ENCODE measurements around the gene ADAMTSL2.

The ADAMTSL2 gene

GRCh38 chr9:133573791-133574515 is 39.4 kb downstream of the ADAMTSL2 start:
- Histone ChIP-seq H3K9ac (ENCODE audit: low read depth in 1 of 2, low read length in 2 of 2) (no peak overlapping the region), H3K27me3 (ENCODE audit: control insufficient read depth in 1 of 2, insufficient read depth in 2 of 2, low read length in 2 of 2) (peaks cover 0 to 4% of the 10 kb centered on the region in 2 donors), H3K27ac (ENCODE audit: low read depth, low read length) (no peak overlapping the region), H3K4me3 (ENCODE audit: low read depth in 1 of 2, low read length in 2 of 2) (no peak overlapping the region), H3K36me3 (ENCODE audit: control insufficient read depth in 1 of 2, insufficient read depth in 2 of 2, low read length in 2 of 2) (no peaks in the 10 kb centered on the region), H3K4me1 (ENCODE audit: control insufficient read depth in 1 of 2, insufficient read depth in 2 of 2, low read length in 2 of 2) (no peaks in the 10 kb centered on the region), H3K9me3 (ENCODE audit: control insufficient read depth in 1 of 2, low read length in 2 of 2) (no peaks in the 10 kb centered on the region)

GRCh38 chr9:133574771-133575170 is 40.3 kb downstream of the ADAMTSL2 start:
- H3K9ac ChIP-seq (ENCODE audit: low read depth in 1 of 2, low read length in 2 of 2), result no peak overlapping the region
- no peak overlapping the region for H3K27ac ChIP-seq (ENCODE audit: low read depth, low read length)
- H3K9me3 ChIP-seq (ENCODE audit: control insufficient read depth in 1 of 2, low read length in 2 of 2), result no peaks in the 10 kb centered on the region
- H3K36me3 ChIP-seq (ENCODE audit: control insufficient read depth in 1 of 2, insufficient read depth in 2 of 2, low read length in 2 of 2), result no peaks in the 10 kb centered on the region
- H3K4me3 ChIP-seq (ENCODE audit: low read depth in 1 of 2, low read length in 2 of 2), result no peak overlapping the region
- H3K27me3 ChIP-seq (ENCODE audit: control insufficient read depth in 1 of 2, insufficient read depth in 2 of 2, low read length in 2 of 2), result peaks cover 0 to 9% of the 10 kb centered on the region in 2 donors
- no peaks in the 10 kb centered on the region for H3K4me1 ChIP-seq (ENCODE audit: control insufficient read depth in 1 of 2, insufficient read depth in 2 of 2, low read length in 2 of 2)

GRCh38 chr9:133575186-133576030 is 40.9 kb downstream of the ADAMTSL2 start:
- H3K9ac ChIP-seq (ENCODE audit: low read depth in 1 of 2, low read length in 2 of 2), result no peak overlapping the region
- no peaks in the 10 kb centered on the region for H3K4me1 ChIP-seq (ENCODE audit: control insufficient read depth in 1 of 2, insufficient read depth in 2 of 2, low read length in 2 of 2)
- no peaks in the 10 kb centered on the region for H3K9me3 ChIP-seq (ENCODE audit: control insufficient read depth in 1 of 2, low read length in 2 of 2)
- no peak overlapping the region for H3K27ac ChIP-seq (ENCODE audit: low read depth, low read length)
- H3K27me3 ChIP-seq (ENCODE audit: control insufficient read depth in 1 of 2, insufficient read depth in 2 of 2, low read length in 2 of 2), result peaks cover 0 to 9% of the 10 kb centered on the region in 2 donors
- no peak overlapping the region for H3K4me3 ChIP-seq (ENCODE audit: low read depth in 1 of 2, low read length in 2 of 2)
- H3K36me3 ChIP-seq (ENCODE audit: control insufficient read depth in 1 of 2, insufficient read depth in 2 of 2, low read length in 2 of 2), result no peaks in the 10 kb centered on the region

GRCh38 chr9:133576031-133576874 is 41.7 kb downstream of the ADAMTSL2 start:
- Histone ChIP-seq H3K9ac (ENCODE audit: low read depth in 1 of 2, low read length in 2 of 2) (no peak overlapping the region), H3K36me3 (ENCODE audit: control insufficient read depth in 1 of 2, insufficient read depth in 2 of 2, low read length in 2 of 2) (no peaks in the 10 kb centered on the region), H3K4me1 (ENCODE audit: control insufficient read depth in 1 of 2, insufficient read depth in 2 of 2, low read length in 2 of 2) (no peaks in the 10 kb centered on the region), H3K9me3 (ENCODE audit: control insufficient read depth in 1 of 2, low read length in 2 of 2) (no peaks in the 10 kb centered on the region), H3K4me3 (ENCODE audit: low read depth in 1 of 2, low read length in 2 of 2) (no peak overlapping the region), H3K27ac (ENCODE audit: low read depth, low read length) (no peak overlapping the region), H3K27me3 (ENCODE audit: control insufficient read depth in 1 of 2, insufficient read depth in 2 of 2, low read length in 2 of 2) (peaks cover 0 to 9% of the 10 kb centered on the region in 2 donors)

- Histone ChIP-seq H3K9ac (ENCODE audit: low read depth in 1 of 2, low read length in 2 of 2) (no peak overlapping the region), H3K27me3 (ENCODE audit: control insufficient read depth in 1 of 2, insufficient read depth in 2 of 2, low read length in 2 of 2) (peaks cover 0 to 9% of the 10 kb centered on the region in 2 donors), H3K36me3 (ENCODE audit: control insufficient read depth in 1 of 2, insufficient read depth in 2 of 2, low read length in 2 of 2) (no peaks in the 10 kb centered on the region), H3K9me3 (ENCODE audit: control insufficient read depth in 1 of 2, low read length in 2 of 2) (no peaks in the 10 kb centered on the region), H3K27ac (ENCODE audit: low read depth, low read length) (no peak overlapping the region), H3K4me3 (ENCODE audit: low read depth in 1 of 2, low read length in 2 of 2) (no peak overlapping the region), H3K4me1 (ENCODE audit: control insufficient read depth in 1 of 2, insufficient read depth in 2 of 2, low read length in 2 of 2) (no peaks in the 10 kb centered on the region)
These were observed 42.6 kb downstream of the ADAMTSL2 start for GRCh38 chr9:133576875-133577736.

GRCh38 chr9:133577737-133578112 is 43.2 kb downstream of the ADAMTSL2 start:
- Histone ChIP-seq H3K27me3 (ENCODE audit: control insufficient read depth in 1 of 2, insufficient read depth in 2 of 2, low read length in 2 of 2) (peaks cover 0 to 9% of the 10 kb centered on the region in 2 donors), H3K27ac (ENCODE audit: low read depth, low read length) (no peak overlapping the region), H3K4me3 (ENCODE audit: low read depth in 1 of 2, low read length in 2 of 2) (no peak overlapping the region), H3K4me1 (ENCODE audit: control insufficient read depth in 1 of 2, insufficient read depth in 2 of 2, low read length in 2 of 2) (no peaks in the 10 kb centered on the region), H3K9ac (ENCODE audit: low read depth in 1 of 2, low read length in 2 of 2) (no peak overlapping the region), H3K36me3 (ENCODE audit: control insufficient read depth in 1 of 2, insufficient read depth in 2 of 2, low read length in 2 of 2) (no peaks in the 10 kb centered on the region), H3K9me3 (ENCODE audit: control insufficient read depth in 1 of 2, low read length in 2 of 2) (no peaks in the 10 kb centered on the region)

- Histone ChIP-seq H3K36me3 (ENCODE audit: control insufficient read depth in 1 of 2, insufficient read depth in 2 of 2, low read length in 2 of 2) (no peaks in the 10 kb centered on the region), H3K4me3 (ENCODE audit: low read depth in 1 of 2, low read length in 2 of 2) (no peak overlapping the region), H3K27ac (ENCODE audit: low read depth, low read length) (no peak overlapping the region), H3K9me3 (ENCODE audit: control insufficient read depth in 1 of 2, low read length in 2 of 2) (no peaks in the 10 kb centered on the region), H3K9ac (ENCODE audit: low read depth in 1 of 2, low read length in 2 of 2) (no peak overlapping the region), H3K27me3 (ENCODE audit: control insufficient read depth in 1 of 2, insufficient read depth in 2 of 2, low read length in 2 of 2) (peaks cover 0 to 14% of the 10 kb centered on the region in 2 donors), H3K4me1 (ENCODE audit: control insufficient read depth in 1 of 2, insufficient read depth in 2 of 2, low read length in 2 of 2) (no peaks in the 10 kb centered on the region)
These were observed 44.3 kb downstream of the ADAMTSL2 start for GRCh38 chr9:133578524-133579441.

GRCh38 chr9:133579601-133580418 is 45.3 kb downstream of the ADAMTSL2 start:
- H3K4me3 ChIP-seq (ENCODE audit: low read depth in 1 of 2, low read length in 2 of 2), result no peak overlapping the region
- no peaks in the 10 kb centered on the region for H3K36me3 ChIP-seq (ENCODE audit: control insufficient read depth in 1 of 2, insufficient read depth in 2 of 2, low read length in 2 of 2)
- H3K9ac ChIP-seq (ENCODE audit: low read depth in 1 of 2, low read length in 2 of 2), result no peak overlapping the region
- H3K4me1 ChIP-seq (ENCODE audit: control insufficient read depth in 1 of 2, insufficient read depth in 2 of 2, low read length in 2 of 2), result peaks cover 5 to 8% of the 10 kb centered on the region in 2 donors
- no peak overlapping the region for H3K27ac ChIP-seq (ENCODE audit: low read depth, low read length)
- peaks cover 0 to 22% of the 10 kb centered on the region in 2 donors for H3K27me3 ChIP-seq (ENCODE audit: control insufficient read depth in 1 of 2, insufficient read depth in 2 of 2, low read length in 2 of 2)
- no peaks in the 10 kb centered on the region for H3K9me3 ChIP-seq (ENCODE audit: control insufficient read depth in 1 of 2, low read length in 2 of 2)

Measured in duodenal mucosa (tissue), 2 donors.